ENCODE measurements around the gene UQCRQ.

The UQCRQ gene

GRCh38 chr5:132822650-132823480 lies 43.6 kb upstream of the UQCRQ start:
- H3K27ac ChIP-seq, result no peak overlapping the region

GRCh38 chr5:132823481-132824050 lies 42.9 kb upstream of the UQCRQ start:
- no peak overlapping the region for H3K27ac ChIP-seq
- TF ChIP-seq CTCF (IDR thresholded peaks at IDR 0.05), result no peak
- TF ChIP-seq ZFX (IDR thresholded peaks at IDR 0.05; ENCODE audit: borderline replicate concordance), result no peak

More at GRCh38 chr5:132822650-132823480, 43.6 kb upstream of the UQCRQ start:
- TF ChIP-seq CTCF (IDR thresholded peaks at IDR 0.05) (no peak), ZFX (IDR thresholded peaks at IDR 0.05; ENCODE audit: borderline replicate concordance) (no peak)

GRCh38 chr5:132824426-132824825 lies 42.0 kb upstream of the UQCRQ start:
- H3K27ac ChIP-seq, result no peak overlapping the region
- no peak for TF ChIP-seq CTCF (IDR thresholded peaks at IDR 0.05)
- no peak for TF ChIP-seq ZFX (IDR thresholded peaks at IDR 0.05; ENCODE audit: borderline replicate concordance)

- no peak for TF ChIP-seq CTCF (IDR thresholded peaks at IDR 0.05)
- no peak for TF ChIP-seq ZFX (IDR thresholded peaks at IDR 0.05; ENCODE audit: borderline replicate concordance)
- H3K27ac ChIP-seq, result no peak overlapping the region
Observed at GRCh38 chr5:132825033-132825833, 41.2 kb upstream of the UQCRQ start.

GRCh38 chr5:132825834-132826391 lies 40.5 kb upstream of the UQCRQ start:
- no peak for TF ChIP-seq CTCF (IDR thresholded peaks at IDR 0.05)
- TF ChIP-seq ZFX (IDR thresholded peaks at IDR 0.05; ENCODE audit: borderline replicate concordance), result no peak
- no peak overlapping the region for H3K27ac ChIP-seq

GRCh38 chr5:132826424-132827082 lies 39.9 kb upstream of the UQCRQ start:
- no peak overlapping the region for H3K27ac ChIP-seq
- TF ChIP-seq ZFX (IDR thresholded peaks at IDR 0.05; ENCODE audit: borderline replicate concordance) (no peak), CTCF (IDR thresholded peaks at IDR 0.05) (no peak)

Measured in 22Rv1 (cell line).